ENCODE results near the gene GPR137. TPM values are rescaled to one million over a fixed set of nuclear protein-coding genes. Genes with fewer than 3 reads are reported as not detected.

Gene GPR137
- total and polyA plus RNA-seq, 12 donors: 16.4 to 43.0 (median 24.3) TPM

GRCh38 chr11:64275031-64275800 is 10.4 kb upstream of the GPR137 start:
- no peak for DNase-seq
- peaks cover 0 to 28% (median 15%) of the 10 kb centered on the region in 9 donors for H3K4me1 ChIP-seq
- H3K27me3 ChIP-seq: no peaks in the 10 kb centered on the region
- no peaks in the 10 kb centered on the region for H3K9me3 ChIP-seq
- H3K4me3 ChIP-seq: no peak overlapping the region
- 93 to 94% methylated on average over 15 of the region's 15 CpGs for WGBS, 2 donors
- TF ChIP-seq CTCF (IDR thresholded peaks at IDR 0.05): no peak
- peaks cover 0 to 47% (median 4%) of the 10 kb centered on the region in 9 donors for H3K36me3 ChIP-seq
- H3K27ac ChIP-seq: no peak overlapping the region
- intact Hi-C loops (cut with DNase I): no loop called here
- no peak for ATAC-seq

GRCh38 chr11:64275841-64276240 is 9.8 kb upstream of the GPR137 start:
- DNase-seq (no peak), ATAC-seq (no peak)
- intact Hi-C loops (cut with DNase I): no loop called here
- Histone ChIP-seq H3K27me3 (no peaks in the 10 kb centered on the region), H3K27ac (no peak overlapping the region), H3K4me1 (peaks cover 0 to 29% (median 15%) of the 10 kb centered on the region in 9 donors), H3K9me3 (no peaks in the 10 kb centered on the region), H3K36me3 (peaks cover 0 to 50% (median 4%) of the 10 kb centered on the region in 9 donors), H3K4me3 (no peak overlapping the region)
- TF ChIP-seq CTCF (IDR thresholded peaks at IDR 0.05): no peak
- WGBS, 2 donors: 85 to 90% methylated on average over 2 of the region's 2 CpGs

- Histone ChIP-seq H3K36me3 (peaks cover 0 to 60% (median 4%) of the 10 kb centered on the region in 9 donors), H3K4me3 (no peak overlapping the region), H3K4me1 (peaks cover 0 to 34% (median 13%) of the 10 kb centered on the region in 9 donors), H3K27ac (no peak overlapping the region), H3K9me3 (no peaks in the 10 kb centered on the region), H3K27me3 (no peaks in the 10 kb centered on the region)
- ATAC-seq: no peak
- intact Hi-C loops (cut with DNase I): no loop called here
- no peak for DNase-seq
- TF ChIP-seq CTCF (IDR thresholded peaks at IDR 0.05): no peak
- 82 to 85% methylated on average over 17 of the region's 17 CpGs for WGBS, 2 donors
Observed at GRCh38 chr11:64276653-64277431, 8.8 kb upstream of the GPR137 start.

- H3K36me3 ChIP-seq: peaks cover 0 to 78% (median 4%) of the 10 kb centered on the region in 9 donors
- H3K27me3 ChIP-seq: no peaks in the 10 kb centered on the region
- no peak overlapping the region for H3K27ac ChIP-seq
- DNase-seq: no peak
- intact Hi-C loops (cut with DNase I): no loop called here
- H3K4me3 ChIP-seq: no peak overlapping the region
- TF ChIP-seq CTCF (IDR thresholded peaks at IDR 0.05): no peak
- WGBS, 2 donors: 85 to 89% methylated on average over 8 of the region's 8 CpGs
- no peak for ATAC-seq
- no peaks in the 10 kb centered on the region for H3K9me3 ChIP-seq
- H3K4me1 ChIP-seq: peaks cover under 1 to 36% (median 15%) of the 10 kb centered on the region in 9 donors
Observed at GRCh38 chr11:64278576-64279190, 7.0 kb upstream of the GPR137 start.

All from heart right ventricle (tissue), 16 donors.